GOT3 (cell line): ENCODE results near the gene SFXN5.

Experiments used
- DNase-seq: peaks from one replicate; lab custom pipeline; 2025; ENCODE audit warnings: mixed read lengths; lab: John Stamatoyannopoulos, UW

The SFXN5 gene

GRCh38 chr2:72940786-72941185 lies 130.7 kb downstream of the SFXN5 start:
- no peak for DNase-seq

GRCh38 chr2:72940361-72940760 lies 131.2 kb downstream of the SFXN5 start:
- no peak for DNase-seq

GRCh38 chr2:72938455-72938854 lies 133.1 kb downstream of the SFXN5 start:
- no peak for DNase-seq

- DNase-seq = no peak
These were observed 134.2 kb downstream of the SFXN5 start for GRCh38 chr2:72937356-72937669.

- no peak for DNase-seq
These were observed 134.7 kb downstream of the SFXN5 start for GRCh38 chr2:72936660-72937355.

GRCh38 chr2:72935611-72935957 lies 135.9 kb downstream of the SFXN5 start:
- DNase-seq = no peak

- DNase-seq = no peak
These were observed 136.6 kb downstream of the SFXN5 start for GRCh38 chr2:72934683-72935610.

- DNase-seq = no peak
These were observed 137.8 kb downstream of the SFXN5 start for GRCh38 chr2:72933646-72934151.

GRCh38 chr2:72933207-72933606 lies 138.3 kb downstream of the SFXN5 start:
- DNase-seq = no peak

- no peak for DNase-seq
These were observed 138.7 kb downstream of the SFXN5 start for GRCh38 chr2:72932805-72933204.

GRCh38 chr2:72932045-72932740 lies 139.3 kb downstream of the SFXN5 start:
- no peak for DNase-seq

- no peak for DNase-seq
These were observed 140.1 kb downstream of the SFXN5 start for GRCh38 chr2:72931280-72931910.

- DNase-seq = no peak
These were observed 142.5 kb downstream of the SFXN5 start for GRCh38 chr2:72929010-72929409.

- no peak for DNase-seq
These were observed 143.6 kb downstream of the SFXN5 start for GRCh38 chr2:72927619-72928550.

GRCh38 chr2:72926811-72927465 lies 144.6 kb downstream of the SFXN5 start:
- no peak for DNase-seq

GRCh38 chr2:72926368-72926767 lies 145.1 kb downstream of the SFXN5 start:
- DNase-seq = no peak

GRCh38 chr2:72925328-72925943 lies 146.1 kb downstream of the SFXN5 start:
- DNase-seq = no peak

- DNase-seq = no peak
These were observed 146.9 kb downstream of the SFXN5 start for GRCh38 chr2:72924353-72925240.

GRCh38 chr2:72923833-72924352 lies 147.6 kb downstream of the SFXN5 start:
- DNase-seq = no peak
